ENCODE data around the gene DNAH17. TPM values are rescaled to one million over a fixed set of nuclear protein-coding genes. Genes with fewer than 3 reads are reported as not detected.
A peak's percentile ranks its signal among the peaks of the same experiment; 100 is the strongest.

Gene DNAH17
- total RNA-seq, 4 donors from 2014 or later: 0.19 to 0.31 TPM; not detected in 2

DNA sequence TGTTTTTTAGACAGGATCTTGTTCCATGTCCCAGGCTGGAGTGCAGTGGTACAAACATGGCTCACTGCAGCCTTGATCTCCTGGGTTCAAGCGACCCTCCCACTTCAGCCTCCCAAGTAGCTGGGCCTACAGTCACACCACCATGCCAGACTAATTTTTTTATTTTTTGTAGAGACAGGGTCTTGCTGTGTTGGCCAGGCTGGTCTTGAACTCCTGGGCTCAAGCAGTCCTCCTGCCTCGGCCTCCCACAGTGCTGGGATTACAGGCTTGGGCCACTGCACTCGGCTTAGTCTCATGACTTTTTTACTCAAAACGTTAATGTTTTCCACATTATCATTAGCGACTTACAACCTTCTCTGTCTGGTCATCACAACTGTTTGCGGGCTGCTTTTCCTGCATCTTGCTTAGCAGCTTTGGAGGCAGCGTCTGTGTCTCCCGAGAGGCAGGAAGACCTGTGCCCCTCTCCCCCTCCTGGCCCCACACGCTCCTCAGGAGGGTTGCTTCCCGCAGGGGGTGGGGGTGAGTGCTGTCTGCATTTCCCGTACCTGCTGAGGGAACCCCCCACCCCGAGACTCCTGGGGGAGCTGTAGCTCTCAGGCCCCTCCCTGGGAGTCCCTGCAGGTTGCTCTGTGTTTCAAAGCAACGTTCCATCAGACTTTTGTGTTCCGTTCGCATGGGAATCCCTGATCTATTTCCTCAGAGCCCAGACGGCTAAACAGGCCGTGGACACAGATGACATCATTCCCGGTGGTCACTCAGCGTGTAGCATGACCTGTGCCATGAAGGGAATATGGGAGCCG, 146.1 kb downstream of the DNAH17 start:
- Histone ChIP-seq H3K4me1 (peaks cover 6 to 28% (median 12%) of the 10 kb centered on the region in 3 donors), H3K4me3 (no peak overlapping the region), H3K36me3 (peaks cover 5 to 40% (median 10%) of the 10 kb centered on the region in 3 donors), H3K9me3 (no peaks in the 10 kb centered on the region), H3K27me3 (no peaks in the 10 kb centered on the region), H3K27ac (no peak overlapping the region)
- no peak for DNase-seq
- intact Hi-C loops (cut with DNase I): no loop called here
- 62 to 87% methylated on average over 8 to 14 of the region's 20 CpGs for WGBS, 2 donors
- TF ChIP-seq, protein P1, sequence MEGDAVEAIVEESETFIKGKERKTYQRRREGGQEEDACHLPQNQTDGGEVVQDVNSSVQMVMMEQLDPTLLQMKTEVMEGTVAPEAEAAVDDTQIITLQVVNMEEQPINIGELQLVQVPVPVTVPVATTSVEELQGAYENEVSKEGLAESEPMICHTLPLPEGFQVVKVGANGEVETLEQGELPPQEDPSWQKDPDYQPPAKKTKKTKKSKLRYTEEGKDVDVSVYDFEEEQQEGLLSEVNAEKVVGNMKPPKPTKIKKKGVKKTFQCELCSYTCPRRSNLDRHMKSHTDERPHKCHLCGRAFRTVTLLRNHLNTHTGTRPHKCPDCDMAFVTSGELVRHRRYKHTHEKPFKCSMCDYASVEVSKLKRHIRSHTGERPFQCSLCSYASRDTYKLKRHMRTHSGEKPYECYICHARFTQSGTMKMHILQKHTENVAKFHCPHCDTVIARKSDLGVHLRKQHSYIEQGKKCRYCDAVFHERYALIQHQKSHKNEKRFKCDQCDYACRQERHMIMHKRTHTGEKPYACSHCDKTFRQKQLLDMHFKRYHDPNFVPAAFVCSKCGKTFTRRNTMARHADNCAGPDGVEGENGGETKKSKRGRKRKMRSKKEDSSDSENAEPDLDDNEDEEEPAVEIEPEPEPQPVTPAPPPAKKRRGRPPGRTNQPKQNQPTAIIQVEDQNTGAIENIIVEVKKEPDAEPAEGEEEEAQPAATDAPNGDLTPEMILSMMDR (IDR thresholded peaks at IDR 0.05): no peak
- TF ChIP-seq POLR2A (IDR thresholded peaks at IDR 0.05): no peak

DNA sequence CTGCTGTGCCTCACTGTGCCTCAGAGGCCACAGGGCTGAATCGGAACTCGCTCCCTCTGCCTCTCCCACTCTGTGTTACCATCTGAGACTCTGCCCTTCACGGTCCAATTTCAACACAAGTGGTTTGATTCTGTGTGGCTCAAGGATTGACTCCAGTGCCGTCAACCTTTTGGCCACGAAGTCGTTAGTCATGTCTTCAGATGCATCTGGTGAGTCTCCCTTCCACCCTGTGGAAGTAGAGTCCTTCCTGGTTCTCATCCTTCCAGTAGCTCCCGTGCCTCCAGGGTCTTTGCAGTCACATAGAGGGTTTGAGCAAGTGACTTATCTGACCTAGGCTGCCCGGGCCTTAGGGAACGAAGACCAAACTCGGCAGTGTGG, 147.6 kb downstream of the DNAH17 start:
- Histone ChIP-seq H3K4me1 (peaks cover 6 to 28% (median 12%) of the 10 kb centered on the region in 3 donors), H3K27ac (no peak overlapping the region), H3K36me3 (peaks cover 5 to 55% (median 19%) of the 10 kb centered on the region in 3 donors), H3K4me3 (no peak overlapping the region), H3K9me3 (no peaks in the 10 kb centered on the region), H3K27me3 (no peaks in the 10 kb centered on the region)
- WGBS, 2 donors: 68 to 81% methylated on average over 7 to 9 of the region's 10 CpGs
- intact Hi-C loops (cut with DNase I): loop anchor here (5.0 kb wide), 1 partner anchor 142 kb away; no protein-coding TSS in a partner anchor
- no peak for DNase-seq
- no peak for TF ChIP-seq POLR2A (IDR thresholded peaks at IDR 0.05)

DNA sequence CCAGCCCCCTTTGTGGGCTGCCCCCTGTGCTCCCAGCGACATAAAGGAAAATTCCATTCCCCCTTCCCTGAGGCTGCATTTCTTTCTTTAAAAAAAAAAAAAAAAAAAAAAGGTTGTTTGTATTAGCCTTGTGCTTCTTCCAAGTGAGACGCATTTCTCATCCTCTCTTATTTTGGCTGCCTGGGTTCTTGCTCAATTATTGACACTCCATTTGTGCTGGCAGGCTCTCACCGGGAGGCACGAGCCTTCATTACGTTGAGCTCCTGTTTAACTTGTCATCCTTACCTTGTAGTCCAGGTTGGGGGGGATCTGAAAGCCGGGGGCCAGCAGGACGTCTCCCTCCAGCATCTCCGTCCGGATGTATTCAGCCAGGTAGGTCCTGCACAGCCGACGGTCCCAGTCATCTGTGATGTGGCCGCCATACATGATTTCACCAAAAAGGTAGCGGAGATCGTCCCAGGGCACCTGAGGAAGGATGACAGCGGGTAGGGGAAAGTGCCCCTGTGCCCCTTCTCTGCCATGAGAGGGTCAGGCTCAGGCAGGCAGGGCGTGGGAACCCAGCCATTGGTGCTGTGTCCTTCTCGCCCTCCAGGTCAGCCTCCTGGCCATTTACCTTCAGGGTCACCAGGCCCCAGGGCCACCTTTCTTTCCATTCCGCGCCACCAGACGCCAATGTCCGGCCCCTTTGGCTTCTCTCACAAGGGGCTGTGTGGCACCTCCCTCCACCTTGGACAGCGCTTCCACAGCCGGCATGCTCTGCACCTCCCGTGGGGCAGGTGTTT, 148.2 kb downstream of the DNAH17 start:
- intact Hi-C loops (cut with DNase I): loop anchor here (5.0 kb wide), 1 partner anchor 142 kb away; no protein-coding TSS in a partner anchor
- peaks cover 5 to 61% (median 19%) of the 10 kb centered on the region in 3 donors for H3K36me3 ChIP-seq
- no peak overlapping the region for H3K4me3 ChIP-seq
- no peaks in the 10 kb centered on the region for H3K9me3 ChIP-seq
- DNase-seq: no peak
- TF ChIP-seq POLR2A (IDR thresholded peaks at IDR 0.05): no peak
- TF ChIP-seq, protein P1 (IDR thresholded peaks at IDR 0.05): no peak
- WGBS, 2 donors: 45 to 62% methylated on average over 15 to 22 of the region's 24 CpGs
- H3K4me1 ChIP-seq: peaks cover 6 to 30% (median 12%) of the 10 kb centered on the region in 3 donors
- peak overlapping the region in 2 of 4 donors; percentile 14 to 39 for H3K27ac ChIP-seq
- no peaks in the 10 kb centered on the region for H3K27me3 ChIP-seq

DNA sequence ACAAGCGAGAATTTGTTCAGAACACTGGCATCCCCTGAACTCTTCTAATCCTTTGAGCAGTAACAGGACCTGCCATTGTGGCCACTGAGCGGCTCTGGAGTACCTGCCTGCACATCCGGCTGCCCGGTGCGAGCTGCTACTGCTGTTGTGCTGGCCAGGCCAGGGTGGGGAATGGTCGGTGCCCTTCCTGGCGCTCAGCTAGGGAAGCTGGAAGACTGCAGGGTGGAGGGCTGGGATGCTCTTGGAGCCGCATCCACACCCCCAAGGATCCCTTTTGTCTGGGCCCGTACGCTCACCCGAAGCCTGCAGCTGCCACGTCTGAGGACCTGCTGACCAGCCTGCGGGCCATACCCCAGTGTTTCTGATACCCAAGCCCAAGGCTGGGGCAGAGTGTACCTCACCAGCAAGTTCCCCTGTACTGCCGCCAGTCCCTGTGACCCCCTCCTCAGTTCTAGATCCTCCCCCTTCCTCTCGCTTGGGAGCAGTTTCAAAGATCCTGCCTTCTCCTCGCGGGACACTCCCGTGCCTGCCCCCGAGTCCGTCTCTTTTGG, 149.1 kb downstream of the DNAH17 start:
- H3K4me3 ChIP-seq: no peak overlapping the region
- peaks cover 6 to 37% (median 15%) of the 10 kb centered on the region in 3 donors for H3K4me1 ChIP-seq
- whole genome bisulfite sequencing, 2 donors: 47 to 56% methylated on average over 5 to 15 of the region's 20 CpGs
- H3K27me3 ChIP-seq: no peaks in the 10 kb centered on the region
- H3K36me3 ChIP-seq: peaks cover 5 to 70% (median 19%) of the 10 kb centered on the region in 3 donors
- no peaks in the 10 kb centered on the region for H3K9me3 ChIP-seq
- no peak for DNase-seq
- H3K27ac ChIP-seq: peak overlapping the region in 2 of 4 donors; percentile 14 to 58
- TF ChIP-seq POLR2A (IDR thresholded peaks at IDR 0.05): no peak
- TF ChIP-seq, protein P1 (IDR thresholded peaks at IDR 0.05): no peak
- intact Hi-C loops (cut with DNase I): loop anchor here (5.0 kb wide), 1 partner anchor 141 kb away; no protein-coding TSS in a partner anchor

DNA sequence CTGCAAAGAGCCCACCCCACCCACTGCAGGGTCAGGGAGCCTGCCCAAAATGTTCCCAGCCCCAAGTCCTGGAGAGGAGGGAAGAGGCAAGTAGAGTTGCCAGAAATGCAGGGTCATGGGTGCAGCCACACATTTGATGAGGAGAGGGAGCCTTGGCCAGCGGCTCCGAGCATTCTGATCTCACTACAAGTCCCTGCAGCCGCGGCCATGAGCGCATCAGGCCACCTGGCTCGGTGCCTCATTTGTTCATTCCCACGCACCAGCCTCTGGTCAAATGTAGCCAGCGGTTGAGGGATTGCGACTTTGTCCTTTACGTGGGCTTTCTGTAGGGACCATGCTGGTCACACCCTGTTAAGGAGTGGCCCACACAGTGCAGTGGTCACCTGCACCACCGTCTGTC, 150.1 kb downstream of the DNAH17 start:
- Histone ChIP-seq H3K36me3 (peaks cover 5 to 80% (median 19%) of the 10 kb centered on the region in 3 donors), H3K27ac (no peak overlapping the region), H3K4me1 (peaks cover 6 to 32% (median 18%) of the 10 kb centered on the region in 3 donors), H3K4me3 (no peak overlapping the region), H3K9me3 (no peaks in the 10 kb centered on the region), H3K27me3 (no peaks in the 10 kb centered on the region)
- 91 to 92% methylated on average over 10 to 11 of the region's 11 CpGs for WGBS, 2 donors
- TF ChIP-seq, protein P1 (IDR thresholded peaks at IDR 0.05): no peak
- TF ChIP-seq POLR2A (IDR thresholded peaks at IDR 0.05): no peak
- intact Hi-C loops (cut with DNase I): loop anchor here (5.0 kb wide), 1 partner anchor 140 kb away; no protein-coding TSS in a partner anchor
- no peak for DNase-seq

All from esophagus squamous epithelium (tissue), 5 donors.